HFFc6 (cell line): Measurements from ENCODE around the gene NR2C2AP. TPM values are rescaled to one million over a fixed set of nuclear protein-coding genes. Genes with fewer than 3 reads are reported as not detected.

ENCODE experiments used
- DNase-seq: peaks from one replicate; pipeline ENCODE4 v3.0.0-alpha.2; 2018
- H3K27ac Mint-ChIP-seq: 2 replicates; pipeline ENCODE4 v1.8.0; 2020; ENCODE audit warnings: mild to moderate bottlenecking, mixed read lengths
- H3K27me3 Mint-ChIP-seq: 2 replicates; pipeline ENCODE4 v1.8.0; 2021; ENCODE audit warnings: mild to moderate bottlenecking, moderate library complexity, mixed read lengths; ENCODE audit not compliant: insufficient read depth
- H3K36me3 Mint-ChIP-seq: 2 replicates; pipeline ENCODE4 v1.8.0; 2021; ENCODE audit warnings: low read depth, mixed read lengths
- H3K4me1 Mint-ChIP-seq: 2 replicates; pipeline ENCODE4 v1.8.0; 2020; ENCODE audit warnings: low read depth, mixed read lengths
- H3K4me3 Mint-ChIP-seq: 2 replicates; pipeline ENCODE4 v1.8.0; 2020; ENCODE audit warnings: mild to moderate bottlenecking, moderate library complexity, mixed read lengths
- H3K9me3 Mint-ChIP-seq: 2 replicates; pipeline ENCODE4 v1.8.0; 2020; ENCODE audit warnings: mild to moderate bottlenecking, mixed read lengths
- CTCF ChIP-seq: fragments of 200-600 bp; sonication (generic); IDR thresholded peaks from 2 replicates; pipeline ENCODE4 v1.5.0; 2021; ENCODE audit warnings: antibody characterized with exemption, mild to moderate bottlenecking
- long read RNA-seq: library from polyadenylated mRNA; unstranded; transcript quantifications from one replicate; pipeline ENCODE4 v2.0.0, GENCODE V29; 2019
- total RNA-seq, 6 experiments: library from RNA; stranded (reverse); fragmentation: NEBNext Ultra II Directional; extraction: Animal tissue kit (Norgen Biotek cat#: 25700); gene quantifications; 2 replicates in 1 of 6; 3 replicates in 5 of 6; pipeline ENCODE4 v1.2.3, GENCODE V29; 2021

Gene NR2C2AP
- total RNA-seq = 10 to 100 TPM in 1 of 6 experiments, 1 to 10 TPM in 5; 6.5 to 12.8 (median 9.3) TPM
- long read RNA-seq, partial matches to known transcripts = 0 of 9 reads
- long read RNA-seq, other reads (novel, unspliced or antisense) = 3 of 9 reads

- Mint-ChIP-seq H3K36me3 (peaks cover 14% of the 10 kb centered on the region), H3K4me1 (peaks cover 11% of the 10 kb centered on the region), H3K27ac (peak within 1 kb of the TSS; percentile 79), H3K9me3 (no peaks in the 10 kb centered on the region), H3K4me3 (peak within 1 kb of the TSS; percentile 91), H3K27me3 (peaks cover 9% of the 10 kb centered on the region)
- peak; percentile 76 for DNase-seq
- TF ChIP-seq CTCF = no peak
Observed at GRCh38 chr19:19203012-19203856, at the start of gene NR2C2AP. Gene NR2C2AP (minus strand): TSS chr19:19203414. CDS start chr19:19203060, 354 bp downstream.

GRCh38 chr19:19250196-19250801, 47.1 kb upstream of the NR2C2AP start:
- Mint-ChIP-seq H3K27me3 (peaks cover 56% of the 10 kb centered on the region), H3K36me3 (no peaks in the 10 kb centered on the region), H3K9me3 (no peaks in the 10 kb centered on the region), H3K27ac (no peak overlapping the region), H3K4me1 (no peaks in the 10 kb centered on the region), H3K4me3 (no peak overlapping the region)
- no peak for TF ChIP-seq CTCF
- no peak for DNase-seq

GRCh38 chr19:19240476-19240875, 37.3 kb upstream of the NR2C2AP start:
- H3K27ac Mint-ChIP-seq = no peak overlapping the region

GRCh38 chr19:19239675-19240074, 36.5 kb upstream of the NR2C2AP start:
- TF ChIP-seq CTCF = no peak

More at GRCh38 chr19:19240476-19240875, 37.3 kb upstream of the NR2C2AP start:
- DNase-seq = no peak
- H3K9me3 Mint-ChIP-seq = peaks cover 11% of the 10 kb centered on the region
- H3K4me3 Mint-ChIP-seq = no peak overlapping the region
- H3K27me3 Mint-ChIP-seq = peaks cover 15% of the 10 kb centered on the region
- TF ChIP-seq CTCF = no peak
- no peaks in the 10 kb centered on the region for H3K4me1 Mint-ChIP-seq
- H3K36me3 Mint-ChIP-seq = no peaks in the 10 kb centered on the region

GRCh38 chr19:19238126-19238894, 35.1 kb upstream of the NR2C2AP start:
- H3K27me3 Mint-ChIP-seq = peaks cover 12% of the 10 kb centered on the region
- no peak for DNase-seq
- TF ChIP-seq CTCF = no peak
- H3K4me3 Mint-ChIP-seq = no peak overlapping the region
- H3K9me3 Mint-ChIP-seq = peaks cover 29% of the 10 kb centered on the region
- H3K4me1 Mint-ChIP-seq = no peaks in the 10 kb centered on the region
- no peak overlapping the region for H3K27ac Mint-ChIP-seq
- 0 out of 2 replicates have a peak, but pooled peaks cover 6% of the 10 kb centered on the region for H3K36me3 Mint-ChIP-seq

More at GRCh38 chr19:19239675-19240074, 36.5 kb upstream of the NR2C2AP start:
- Mint-ChIP-seq H3K27me3 (peaks cover 15% of the 10 kb centered on the region), H3K4me3 (no peak overlapping the region), H3K4me1 (no peaks in the 10 kb centered on the region), H3K36me3 (no peaks in the 10 kb centered on the region), H3K9me3 (peaks cover 15% of the 10 kb centered on the region), H3K27ac (no peak overlapping the region)
- DNase-seq = no peak
